Spleen (tissue), 11 donors: ENCODE results near the gene ZNF473. TPM values are rescaled to one million over a fixed set of nuclear protein-coding genes. Genes with fewer than 3 reads are reported as not detected.
"Not testable (repeated sequence)": the region's sequence is repeated elsewhere in the genome, so short reads cannot be mapped to it uniquely, and the experiment has no call there.

Source experiments
- DNase-seq: peaks from one replicate; pipeline ENCODE4 v3.0.0-alpha.2; 2020
- H3K27ac ChIP-seq, 8 donors: fragments of 200-600 bp; sonication (generic) in 7 of 8; 1 replicate in 4 of 8; 2 replicates in 4 of 8; pipeline versions ENCODE4 v1.5.0 to v1.8.0; 2016 to 2021; ENCODE audit warnings: inconsistent platforms in 4 of 8, mild to moderate bottlenecking in 4 of 8, moderate library complexity in 1 of 8
- H3K27me3 ChIP-seq, 7 donors: fragments of 200-600 bp; sonication (generic) in 6 of 7; replicated peaks in 1 of 7; 1 replicate in 4 of 7; 2 replicates in 3 of 7; pipeline versions ENCODE4 v1.5.0 to v1.8.0; 2016 to 2021; ENCODE audit warnings: inconsistent platforms in 3 of 7, mild to moderate bottlenecking in 1 of 7
- H3K36me3 ChIP-seq, 6 donors: fragments of 200-600 bp; sonication (generic) in 5 of 6; 1 replicate in 4 of 6; 2 replicates in 2 of 6; pipeline versions ENCODE4 v1.5.0 to v1.8.0; 2016 to 2021; ENCODE audit warnings: inconsistent platforms in 2 of 6
- H3K4me1 ChIP-seq, 6 donors: fragments of 200-600 bp; sonication (generic) in 5 of 6; 1 replicate in 3 of 6; 2 replicates in 3 of 6; pipeline versions ENCODE4 v1.5.0 to v1.8.0; 2016 to 2021; ENCODE audit warnings: inconsistent platforms in 3 of 6
- H3K4me3 ChIP-seq, 8 donors: fragments of 200-600 bp; sonication (generic) in 7 of 8; 1 replicate in 4 of 8; 2 replicates in 4 of 8; pipeline versions ENCODE4 v1.5.0 to v1.8.0; 2016 to 2021; ENCODE audit warnings: inconsistent platforms in 4 of 8, mild to moderate bottlenecking in 4 of 8, moderate library complexity in 2 of 8
- H3K9me3 ChIP-seq, 8 donors: fragments of 200-600 bp; sonication (generic) in 7 of 8; 1 replicate in 4 of 8; 2 replicates in 4 of 8; pipeline versions ENCODE4 v1.5.0 to v1.8.0; 2016 to 2021; ENCODE audit warnings: inconsistent platforms in 4 of 8
- POLR2A ChIP-seq, 3 donors: fragments of 450-650 bp; IDR thresholded peaks; one replicate each; pipeline ENCODE4 v1.5.1; 2017; ENCODE audit warnings: antibody characterized with exemption in 3 of 3, mild to moderate bottlenecking in 1 of 3
- POLR2AphosphoS5 ChIP-seq, 3 donors: sonication (generic); formaldehyde crosslinking; IDR thresholded peaks; one replicate each; pipeline ENCODE4 v1.5.1; 2017; ENCODE audit warnings: antibody characterized with exemption in 3 of 3
- WGBS, 5 donors: extraction: QIAGEN DNeasy Blood & Tissue Kit in 3 of 5; methylation state at CpG; one replicate each; pipeline versions ENCODE4 v1.1.5 to v1.1.7; 2013 to 2018; 5-methylcytosine and 5-hydroxymethylcytosine counted together
- intact Hi-C: fragments of 100-400 bp; cut with DNase I; formaldehyde crosslinking; loops from one replicate; pipeline ENCODE4 v1.15.0; 2023; ENCODE audit warnings: low total_unique reads
- polyA plus RNA-seq, 3 donors: library from polyadenylated mRNA; stranded (reverse); fragments of 200-250 nt; gene quantifications; one replicate each; pipeline ENCODE4 v1.2.1, GENCODE V29; 2013
- total RNA-seq, 7 donors: library from RNA; depleted of rRNA in 3 of 7; stranded (reverse); fragments of >200 nt in 3 of 7; fragmentation: NEBNext Ultra II Directional in 4 of 7; extraction: Animal tissue kit (Norgen Biotek cat#: 25700) in 4 of 7; gene quantifications; one replicate each; pipeline versions ENCODE4 v1.1.0 to v1.2.1, GENCODE V29; 2016 to 2021
- TF ChIP-seq, protein P1 (sequence below), 11 experiments: fragments of 200-600 bp in 7 of 11; fragments of 450-650 bp in 4 of 11; sonication (generic) in 4 of 11; IDR thresholded peaks in 8 of 11; conservative IDR thresholded peaks in 3 of 11; 1 replicate in 7 of 11; 2 replicates in 4 of 11; pipeline versions ENCODE4 v1.4.0 to v1.8.0; 2016 to 2021; ENCODE audit warnings: antibody characterized with exemption in 11 of 11, inconsistent platforms in 4 of 11, mild to moderate bottlenecking in 1 of 11
- donor health status: healthy with polysubstance abuse.
- donor health status: DM: no; HTN: no; CAD: no; lungs with moderate emphysema.
- donor health status: DM: no; HTN: no; CAD: no.
- donor health status: Bipolar disorder and iron deficiency.
- donor health status: healthy.
- donor health status: DM: no; HTN: no; CAD: no.
- donor health status: DM: yes; HTN: yes; CAD: no.

Gene ZNF473
- total and polyA plus RNA-seq, 10 donors = 2.4 to 24.2 (median 17.0) TPM

GRCh38 chr19:50065938-50066337 lies 40.1 kb downstream of the ZNF473 start:
- H3K9me3 ChIP-seq = peaks cover 0 to 3% (median 0%) of the 10 kb centered on the region in 8 donors
- peaks cover 0 to 22% (median 0%) of the 10 kb centered on the region in 7 donors for H3K27me3 ChIP-seq
- no peak overlapping the region for H3K27ac ChIP-seq
- TF ChIP-seq POLR2A (IDR thresholded peaks at IDR 0.05) = no peak
- TF ChIP-seq, protein P1, sequence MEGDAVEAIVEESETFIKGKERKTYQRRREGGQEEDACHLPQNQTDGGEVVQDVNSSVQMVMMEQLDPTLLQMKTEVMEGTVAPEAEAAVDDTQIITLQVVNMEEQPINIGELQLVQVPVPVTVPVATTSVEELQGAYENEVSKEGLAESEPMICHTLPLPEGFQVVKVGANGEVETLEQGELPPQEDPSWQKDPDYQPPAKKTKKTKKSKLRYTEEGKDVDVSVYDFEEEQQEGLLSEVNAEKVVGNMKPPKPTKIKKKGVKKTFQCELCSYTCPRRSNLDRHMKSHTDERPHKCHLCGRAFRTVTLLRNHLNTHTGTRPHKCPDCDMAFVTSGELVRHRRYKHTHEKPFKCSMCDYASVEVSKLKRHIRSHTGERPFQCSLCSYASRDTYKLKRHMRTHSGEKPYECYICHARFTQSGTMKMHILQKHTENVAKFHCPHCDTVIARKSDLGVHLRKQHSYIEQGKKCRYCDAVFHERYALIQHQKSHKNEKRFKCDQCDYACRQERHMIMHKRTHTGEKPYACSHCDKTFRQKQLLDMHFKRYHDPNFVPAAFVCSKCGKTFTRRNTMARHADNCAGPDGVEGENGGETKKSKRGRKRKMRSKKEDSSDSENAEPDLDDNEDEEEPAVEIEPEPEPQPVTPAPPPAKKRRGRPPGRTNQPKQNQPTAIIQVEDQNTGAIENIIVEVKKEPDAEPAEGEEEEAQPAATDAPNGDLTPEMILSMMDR (IDR thresholded peaks at IDR 0.05 in 8 of 11, conservative IDR thresholded peaks at IDR 0.05 in 3 of 11) = no peak
- TF ChIP-seq POLR2AphosphoS5 (IDR thresholded peaks at IDR 0.05) = no peak
- WGBS, 5 donors = 74 to 91% (median 90%) methylated on average over 10 of the region's 10 CpGs
- H3K4me1 ChIP-seq = no peaks in the 10 kb centered on the region
- H3K4me3 ChIP-seq = no peak overlapping the region
- intact Hi-C loops = no loop called here
- H3K36me3 ChIP-seq = no peaks in the 10 kb centered on the region
- DNase-seq = no peak

- Histone ChIP-seq H3K36me3 (no peaks in the 10 kb centered on the region), H3K9me3 (no peaks in the 10 kb centered on the region), H3K4me3 (no peak overlapping the region), H3K4me1 (no peaks in the 10 kb centered on the region), H3K27me3 (peaks cover 0 to 22% (median 0%) of the 10 kb centered on the region in 7 donors), H3K27ac (no peak overlapping the region)
- intact Hi-C loops = no loop called here
- TF ChIP-seq POLR2A (IDR thresholded peaks at IDR 0.05) = no peak
- TF ChIP-seq, protein P1 (IDR thresholded peaks at IDR 0.05 in 8 of 11, conservative IDR thresholded peaks at IDR 0.05 in 3 of 11) = no peak
- no peak for TF ChIP-seq POLR2AphosphoS5 (IDR thresholded peaks at IDR 0.05)
- 69 to 85% (median 76%) methylated on average over 6 of the region's 6 CpGs for WGBS, 5 donors
- DNase-seq = no peak
These were observed 41.8 kb downstream of the ZNF473 start for GRCh38 chr19:50067575-50067974.

DNA sequence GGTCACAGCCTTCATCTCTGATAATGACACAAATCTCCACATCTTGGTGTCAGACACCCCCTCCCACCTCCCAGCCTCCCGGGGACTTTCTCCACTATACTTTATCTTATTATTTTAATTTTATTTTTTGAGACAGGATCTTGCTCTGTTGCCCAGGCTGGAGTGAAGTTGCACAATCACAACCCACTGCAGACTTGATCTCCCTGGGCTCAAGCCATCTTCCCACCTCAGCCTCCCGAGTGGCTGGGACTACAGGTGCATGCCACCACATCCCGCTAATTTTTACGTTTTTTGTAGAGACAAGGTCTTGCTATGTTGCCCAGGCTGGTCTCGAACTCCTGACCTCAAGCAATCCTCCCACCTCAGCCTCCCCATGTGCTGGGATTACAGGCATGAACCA lies 42.6 kb downstream of the ZNF473 start:
- H3K27ac ChIP-seq, H3K4me1 ChIP-seq, intact Hi-C loops, H3K4me3 ChIP-seq, H3K9me3 ChIP-seq, H3K36me3 ChIP-seq, DNase-seq: not testable (repeated sequence)
- 75 to 86% (median 82%) methylated on average over 5 of the region's 5 CpGs for WGBS, 5 donors
- H3K27me3 ChIP-seq = peaks cover 0 to 22% (median 0%) of the 10 kb centered on the region in 7 donors

DNA sequence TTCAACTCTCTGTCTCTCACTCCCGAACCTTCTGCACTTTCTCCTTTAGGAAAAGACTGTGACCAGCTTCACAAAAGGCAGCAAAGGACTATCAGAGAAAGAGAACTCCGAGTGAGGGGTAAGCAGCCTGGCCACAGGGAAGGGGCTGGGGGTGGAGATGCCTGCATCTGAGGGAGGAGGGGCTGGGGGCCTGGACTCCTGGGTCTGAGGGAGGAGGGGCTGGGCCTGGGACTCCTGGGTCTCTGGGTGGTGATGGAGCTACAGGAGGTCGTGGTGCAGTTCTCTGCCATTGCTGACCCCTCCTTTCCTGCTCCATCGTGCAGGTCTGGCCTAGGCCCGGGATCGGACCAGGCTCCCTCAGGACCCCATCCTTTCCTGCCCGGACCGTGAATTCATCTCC lies 49.3 kb downstream of the ZNF473 start:
- H3K9me3 ChIP-seq, DNase-seq, H3K27ac ChIP-seq, H3K36me3 ChIP-seq, H3K4me3 ChIP-seq, intact Hi-C loops, H3K4me1 ChIP-seq, H3K27me3 ChIP-seq: not testable (repeated sequence)
- 60 to 90% (median 66%) methylated on average over 1 to 7 of the region's 8 CpGs for WGBS, 5 donors

GRCh38 chr19:50075644-50076372 lies 50.0 kb downstream of the ZNF473 start:
- DNase-seq, H3K27me3 ChIP-seq, H3K27ac ChIP-seq, H3K4me1 ChIP-seq, H3K9me3 ChIP-seq, intact Hi-C loops, H3K36me3 ChIP-seq, H3K4me3 ChIP-seq: not testable (repeated sequence)
- WGBS, 5 donors = 81 to 94% (median 84%) methylated on average over 11 to 13 of the region's 14 CpGs

DNA sequence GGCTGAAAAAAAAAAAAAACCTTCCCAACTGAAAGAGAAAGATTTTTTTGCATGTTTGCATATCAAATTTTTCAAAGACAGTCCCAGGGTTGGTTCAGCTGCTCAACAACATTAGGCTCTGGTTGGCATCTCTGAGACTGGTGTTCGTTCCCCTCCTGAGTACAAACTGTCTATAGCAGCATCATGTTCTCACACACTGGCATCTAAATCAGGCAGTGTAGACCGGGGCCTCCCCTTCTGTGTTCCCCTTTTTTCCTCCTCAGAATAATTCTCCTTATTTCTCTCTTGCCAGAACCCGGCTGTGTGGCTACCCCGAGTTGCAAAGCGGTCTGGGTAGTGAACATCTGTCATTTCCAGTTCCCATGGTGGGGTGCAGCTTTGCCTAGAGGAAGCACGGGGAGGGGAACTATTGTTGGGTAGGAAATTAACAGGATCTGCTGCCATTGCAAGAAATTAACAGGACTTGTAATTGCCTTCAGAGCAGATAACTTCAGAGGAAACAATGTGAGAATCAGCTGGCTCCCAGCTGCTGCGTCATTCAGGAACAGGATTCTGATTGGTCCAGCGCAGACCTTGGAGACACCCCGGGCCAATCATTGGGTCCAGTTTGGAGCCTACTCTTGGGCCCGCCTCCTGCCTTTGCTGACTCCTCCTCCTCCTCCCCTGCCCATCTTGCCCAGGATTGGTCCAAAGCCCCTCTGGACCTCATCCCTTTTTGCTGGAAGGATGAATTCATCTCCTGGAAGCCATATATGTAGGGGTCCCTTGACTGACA lies 51.0 kb downstream of the ZNF473 start:
- H3K9me3 ChIP-seq, H3K36me3 ChIP-seq, DNase-seq, H3K27me3 ChIP-seq, intact Hi-C loops, H3K4me3 ChIP-seq, H3K27ac ChIP-seq, H3K4me1 ChIP-seq: not testable (repeated sequence)
- 48 to 63% (median 59%) methylated on average over 7 to 10 of the region's 10 CpGs for WGBS, 5 donors

- WGBS, 5 donors = 88 to 97% (median 91%) methylated on average over 4 of the region's 5 CpGs
These were observed 53.2 kb downstream of the ZNF473 start for GRCh38 chr19:50079014-50079413.

GRCh38 chr19:50084440-50084839 lies 58.6 kb downstream of the ZNF473 start:
- peaks cover 0 to 18% (median 0%) of the 10 kb centered on the region in 8 donors for H3K9me3 ChIP-seq
- H3K4me3 ChIP-seq, H3K27me3 ChIP-seq, H3K27ac ChIP-seq, DNase-seq, intact Hi-C loops, H3K4me1 ChIP-seq, H3K36me3 ChIP-seq: not testable (repeated sequence)
- WGBS, 5 donors = 71 to 89% (median 85%) methylated on average over 2 of the region's 2 CpGs

More at GRCh38 chr19:50079014-50079413, 53.2 kb downstream of the ZNF473 start:
- DNase-seq, H3K27ac ChIP-seq, H3K36me3 ChIP-seq, H3K4me3 ChIP-seq, H3K4me1 ChIP-seq, H3K9me3 ChIP-seq, H3K27me3 ChIP-seq, intact Hi-C loops: not testable (repeated sequence)
